CD4-positive, alpha-beta T cell (primary cell): ENCODE data around the gene RHOBTB3. TPM values are rescaled to one million over a fixed set of nuclear protein-coding genes. Genes with fewer than 3 reads are reported as not detected.

Source experiments
- ATAC-seq: fragments of 200-7000 bp; cut with Tn5 transposase; one replicate; pipeline ENCODE4 v1.10.0; 2022; ENCODE audit warnings: mild to moderate bottlenecking; ENCODE audit not compliant: poor library complexity
- CTCF ChIA-PET: fragments of 350-600 bp; sonication (Branson Sonifier 250); formaldehyde crosslinking; loops from one replicate; lab custom pipeline; 2021; ENCODE audit warnings: antibody characterized with exemption, inconsistent platforms; lab: Charles Lee
- POLR2A ChIA-PET: fragments of 350-600 bp; sonication (Branson Sonifier 250); formaldehyde crosslinking; loops from one replicate; lab custom pipeline; 2021; ENCODE audit warnings: antibody characterized with exemption, inconsistent platforms; lab: Charles Lee
- DNase-seq, 14 experiments: peaks; one replicate each; pipeline ENCODE4 v3.0.0-alpha.2; 2013 to 2020; ENCODE audit warnings: mixed read lengths in 2 of 14
- H3K27ac ChIP-seq, 2 donors: one replicate each; pipeline versions ENCODE4 v1.5.1 to v1.7.0; 2013; ENCODE audit warnings: low read length in 2 of 2, low read depth in 1 of 2, mild to moderate bottlenecking in 1 of 2
- H3K27me3 ChIP-seq, 2 experiments: 1 replicate in 1 of 2; 2 replicates in 1 of 2; pipeline versions ENCODE4 v1.6.1 to v1.7.0; 2013; ENCODE audit warnings: low read length in 2 of 2, control low read depth in 1 of 2, mild to moderate bottlenecking in 1 of 2, moderate library complexity in 1 of 2; ENCODE audit not compliant: insufficient read depth in 2 of 2, control insufficient read depth in 1 of 2
- H3K36me3 ChIP-seq: one replicate; pipeline ENCODE4 v1.6.1; 2013; ENCODE audit warnings: low read length, control low read depth; ENCODE audit not compliant: insufficient read depth
- H3K4me1 ChIP-seq: one replicate; pipeline ENCODE4 v1.6.1; 2013; ENCODE audit warnings: low read length, control low read depth; ENCODE audit not compliant: insufficient read depth
- H3K4me3 ChIP-seq: one replicate; pipeline ENCODE4 v1.5.1; 2013; ENCODE audit warnings: mild to moderate bottlenecking, low read length, moderate library complexity
- H3K9me3 ChIP-seq, 2 experiments: 1 replicate in 1 of 2; 2 replicates in 1 of 2; pipeline versions ENCODE4 v1.6.1 to v1.7.0; 2013; ENCODE audit warnings: low read length in 2 of 2, mild to moderate bottlenecking in 2 of 2, control low read depth in 1 of 2, moderate library complexity in 1 of 2; ENCODE audit not compliant: control insufficient read depth in 1 of 2, insufficient read depth in 1 of 2
- H3K27ac Mint-ChIP-seq: one replicate; pipeline ENCODE4 v1.8.0; 2020; ENCODE audit warnings: mixed read lengths
- H3K27me3 Mint-ChIP-seq: one replicate; pipeline ENCODE4 v1.8.0; 2021; ENCODE audit warnings: mixed read lengths
- H3K36me3 Mint-ChIP-seq: one replicate; pipeline ENCODE4 v1.8.0; 2021; ENCODE audit warnings: low read depth, mixed read lengths
- H3K4me1 Mint-ChIP-seq: one replicate; pipeline ENCODE4 v1.8.0; 2021; ENCODE audit warnings: low read depth, mixed read lengths
- H3K4me3 Mint-ChIP-seq: one replicate; pipeline ENCODE4 v1.8.0; 2020; ENCODE audit warnings: mild to moderate bottlenecking, mixed read lengths
- H3K9me3 Mint-ChIP-seq: one replicate; pipeline ENCODE4 v1.8.0; 2020; ENCODE audit warnings: mixed read lengths
- intact Hi-C, 2 experiments: fragments of 100-400 bp; cut with DNase I in 1 of 2; cut with micrococcal nuclease in 1 of 2; formaldehyde crosslinking; loops; one replicate each; pipeline versions ENCODE4 v1.15.1 to v1.9.0; 2023 to 2025; cut with DNase I, micrococcal nuclease
- total RNA-seq, 174 experiments: library from RNA in 2 of 174; stranded (reverse) in 2 of 174; gene quantifications; one replicate each; pipeline ENCODE4 v1.2.3 and lab custom pipeline; 2021 to 2026
- TF ChIP-seq, protein P1 (sequence below): fragments of 200-600 bp; IDR thresholded peaks from one replicate; pipeline ENCODE4 v1.8.0; 2022; ENCODE audit warnings: antibody characterized with exemption, mild to moderate bottlenecking

RHOBTB3 gene
- total RNA-seq, 2 experiments from 2014 or later, result 3.8 to 4.3 TPM

DNA sequence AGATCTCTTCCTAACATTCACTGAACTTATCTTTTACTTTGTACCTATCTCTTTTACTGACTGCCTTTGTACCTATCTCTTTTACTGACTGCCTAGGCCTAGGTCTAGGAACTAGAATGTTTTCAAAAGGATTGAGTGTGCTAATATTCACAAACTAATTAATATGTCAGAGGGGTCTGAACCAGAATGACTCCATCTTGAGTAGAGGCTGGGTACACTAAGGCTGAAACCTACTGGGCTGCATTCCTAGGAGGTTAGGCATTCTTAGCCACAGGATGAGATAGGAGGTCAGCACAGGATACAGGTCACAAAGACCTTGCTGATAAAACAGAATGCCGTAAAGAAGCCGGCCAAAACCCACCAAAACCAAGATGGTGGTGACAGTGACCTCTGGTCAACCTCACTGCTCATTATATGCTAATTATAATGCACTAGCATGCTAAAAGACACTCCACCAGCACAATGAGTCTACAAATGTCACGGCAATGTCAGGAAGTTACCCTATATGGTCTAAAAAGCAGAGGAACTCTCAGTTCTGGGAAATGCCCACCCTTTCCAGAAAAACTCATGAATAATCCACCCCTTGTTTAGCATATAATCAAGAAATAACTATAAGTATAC is 2.5 kb upstream of the RHOBTB3 start:
- ATAC-seq, result no peak
- peaks cover 59% of the 10 kb centered on the region for H3K4me1 Mint-ChIP-seq
- peaks cover 9 to 28% of the 10 kb centered on the region in 2 experiments for H3K27me3 ChIP-seq
- no peak overlapping the region for H3K27ac ChIP-seq
- H3K36me3 ChIP-seq, result no peaks in the 10 kb centered on the region
- no peak for DNase-seq
- no peaks in the 10 kb centered on the region for H3K9me3 Mint-ChIP-seq
- H3K4me1 ChIP-seq, result peaks cover 14% of the 10 kb centered on the region
- TF ChIP-seq, protein P1, sequence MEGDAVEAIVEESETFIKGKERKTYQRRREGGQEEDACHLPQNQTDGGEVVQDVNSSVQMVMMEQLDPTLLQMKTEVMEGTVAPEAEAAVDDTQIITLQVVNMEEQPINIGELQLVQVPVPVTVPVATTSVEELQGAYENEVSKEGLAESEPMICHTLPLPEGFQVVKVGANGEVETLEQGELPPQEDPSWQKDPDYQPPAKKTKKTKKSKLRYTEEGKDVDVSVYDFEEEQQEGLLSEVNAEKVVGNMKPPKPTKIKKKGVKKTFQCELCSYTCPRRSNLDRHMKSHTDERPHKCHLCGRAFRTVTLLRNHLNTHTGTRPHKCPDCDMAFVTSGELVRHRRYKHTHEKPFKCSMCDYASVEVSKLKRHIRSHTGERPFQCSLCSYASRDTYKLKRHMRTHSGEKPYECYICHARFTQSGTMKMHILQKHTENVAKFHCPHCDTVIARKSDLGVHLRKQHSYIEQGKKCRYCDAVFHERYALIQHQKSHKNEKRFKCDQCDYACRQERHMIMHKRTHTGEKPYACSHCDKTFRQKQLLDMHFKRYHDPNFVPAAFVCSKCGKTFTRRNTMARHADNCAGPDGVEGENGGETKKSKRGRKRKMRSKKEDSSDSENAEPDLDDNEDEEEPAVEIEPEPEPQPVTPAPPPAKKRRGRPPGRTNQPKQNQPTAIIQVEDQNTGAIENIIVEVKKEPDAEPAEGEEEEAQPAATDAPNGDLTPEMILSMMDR, result no peak
- H3K4me3 Mint-ChIP-seq, result no peak overlapping the region
- H3K4me3 ChIP-seq, result no peak overlapping the region
- H3K27me3 Mint-ChIP-seq, result peaks cover 29% of the 10 kb centered on the region
- no peaks in the 10 kb centered on the region for H3K36me3 Mint-ChIP-seq
- CTCF ChIA-PET, result no interaction called here
- no peaks in the 10 kb centered on the region for H3K9me3 ChIP-seq
- H3K27ac Mint-ChIP-seq, result no peak overlapping the region
- POLR2A ChIA-PET, result interaction anchor here (1.3 kb wide), 1 partner anchor 106 kb away, joined by 3 read pairs; no protein-coding TSS in a partner anchor
- intact Hi-C loops, result loop anchor here in 1 of 2 experiments (5.0 kb wide), 1 partner anchor 61 kb away; no protein-coding TSS in a partner anchor

DNA sequence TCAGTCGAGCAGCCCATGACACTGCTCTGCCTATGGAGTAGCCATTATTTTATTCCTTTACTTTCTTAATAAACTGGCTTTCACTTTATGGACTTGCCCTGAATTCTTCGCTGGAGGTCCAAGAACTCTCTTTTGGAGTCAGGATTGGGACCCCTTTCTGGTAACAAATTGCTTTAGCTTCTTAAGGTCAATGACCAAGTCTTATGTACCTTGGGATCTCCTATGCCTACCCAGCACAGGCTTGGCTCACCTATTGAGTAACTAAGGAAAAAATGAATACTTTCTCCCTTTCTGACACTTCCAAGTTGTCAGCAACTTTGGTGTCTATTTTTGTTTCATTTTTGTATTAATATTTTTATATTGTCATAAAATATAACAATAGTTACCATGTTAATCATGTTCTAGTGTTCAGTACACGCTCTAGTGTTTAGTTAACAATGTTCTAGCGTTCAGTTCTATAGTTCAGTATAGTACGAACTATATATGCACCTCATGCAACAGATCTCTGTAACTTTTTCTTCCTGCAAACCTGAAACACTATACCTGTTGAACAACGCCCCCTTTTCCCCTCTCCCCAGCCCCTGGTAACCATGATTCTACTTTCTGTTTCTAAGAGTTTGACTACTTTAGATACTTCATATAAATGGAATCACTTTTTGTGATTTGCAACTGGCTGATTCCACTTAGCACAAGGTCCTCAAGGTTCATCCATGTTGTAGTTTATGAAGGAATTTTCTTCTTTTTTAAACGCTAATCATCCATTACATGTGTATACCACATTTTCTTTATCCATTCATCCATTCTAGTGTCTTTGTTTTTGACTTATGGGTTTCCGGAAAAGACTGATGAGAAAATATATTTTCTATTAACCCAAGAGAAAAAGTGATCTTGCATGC is 1.8 kb upstream of the RHOBTB3 start:
- intact Hi-C loops, result loop anchor here in 1 of 2 experiments (5.0 kb wide), 1 partner anchor 62 kb away; no protein-coding TSS in a partner anchor

More for the DNA sequence above, 1.8 kb upstream of the RHOBTB3 start:
- TF ChIP-seq, protein P1, result no peak
- Histone ChIP-seq H3K27me3 (peaks cover 9 to 28% of the 10 kb centered on the region in 2 experiments), H3K4me1 (peaks cover 13% of the 10 kb centered on the region), H3K9me3 (no peaks in the 10 kb centered on the region), H3K4me3 (no peak overlapping the region), H3K27ac (no peak overlapping the region), H3K36me3 (no peaks in the 10 kb centered on the region)
- H3K36me3 Mint-ChIP-seq, result no peaks in the 10 kb centered on the region
- no peak for ATAC-seq
- DNase-seq, result no peak
- H3K27ac Mint-ChIP-seq, result no peak overlapping the region
- H3K9me3 Mint-ChIP-seq, result no peaks in the 10 kb centered on the region
- H3K4me3 Mint-ChIP-seq, result peak overlapping the region; percentile 74
- POLR2A ChIA-PET, result interaction anchor here (1.0 to 1.5 kb wide), 2 partner anchors 11 to 82 kb away, joined by 3 to 4 read pairs; partner anchors contain the start of gene RFESD
- CTCF ChIA-PET, result no interaction called here
- H3K4me1 Mint-ChIP-seq, result peaks cover 57% of the 10 kb centered on the region
- peaks cover 31% of the 10 kb centered on the region for H3K27me3 Mint-ChIP-seq
